Neuronal stem cell (in vitro differentiated cells): ENCODE results near the gene TBL3.

Experiments
- DNase-seq: peaks from one replicate; pipeline ENCODE4 v3.0.0-alpha.2; 2013; ENCODE audit warnings: low spot score
- H2AFZ ChIP-seq: one replicate; pipeline ENCODE4 v1.6.1; 2013; ENCODE audit warnings: mild to moderate bottlenecking, low read length, inconsistent platforms
- H2AK5ac ChIP-seq: 2 replicates; pipeline ENCODE4 v1.6.1; 2013; ENCODE audit warnings: low read depth, mild to moderate bottlenecking, inconsistent platforms, low read length, moderate library complexity, mixed read lengths
- H2BK120ac ChIP-seq: 2 replicates; pipeline ENCODE4 v1.6.1; 2013; ENCODE audit warnings: low read depth, mild to moderate bottlenecking, inconsistent platforms, low read length, moderate library complexity, mixed read lengths
- H2BK12ac ChIP-seq: one replicate; pipeline ENCODE4 v1.6.1; 2013; ENCODE audit warnings: low read length, inconsistent platforms
- H2BK15ac ChIP-seq: 2 replicates; pipeline ENCODE4 v1.6.1; 2013; ENCODE audit warnings: mild to moderate bottlenecking, low read length, inconsistent platforms, mixed read lengths
- H2BK5ac ChIP-seq: one replicate; pipeline ENCODE4 v1.6.1; 2013; ENCODE audit warnings: inconsistent platforms, mild to moderate bottlenecking, low read length, moderate library complexity
- H3K14ac ChIP-seq: one replicate; pipeline ENCODE4 v1.6.1; 2013; ENCODE audit warnings: low read length, inconsistent platforms
- H3K18ac ChIP-seq: 2 replicates; pipeline ENCODE4 v1.6.1; 2013; ENCODE audit warnings: low read length, inconsistent platforms
- H3K23ac ChIP-seq: 2 replicates; pipeline ENCODE4 v1.6.1; 2013; ENCODE audit warnings: low read depth, mild to moderate bottlenecking, mixed read lengths, low read length, inconsistent platforms; ENCODE audit not compliant: poor library complexity
- H3K27ac ChIP-seq: replicated peaks from 3 replicates; pipeline ENCODE4 v1.5.1; 2013; ENCODE audit warnings: low read length, inconsistent platforms
- H3K27me3 ChIP-seq, 3 experiments: 2 replicates each; pipeline ENCODE4 v1.6.1; 2013; ENCODE audit warnings: low read length in 3 of 3, mild to moderate bottlenecking in 2 of 3, inconsistent platforms in 1 of 3, low read depth in 1 of 3, mixed read lengths in 1 of 3, moderate library complexity in 1 of 3; ENCODE audit not compliant: control insufficient read depth in 3 of 3, insufficient read depth in 3 of 3
- H3K36me3 ChIP-seq, 2 donors: replicated peaks in 1 of 2; 2 replicates each; pipeline ENCODE4 v1.6.1; 2013; ENCODE audit warnings: low read length in 2 of 2; ENCODE audit not compliant: control insufficient read depth in 2 of 2, insufficient read depth in 2 of 2
- H3K4ac ChIP-seq: 2 replicates; pipeline ENCODE4 v1.6.1; 2013; ENCODE audit warnings: inconsistent platforms, mild to moderate bottlenecking, low read length, moderate library complexity
- H3K4me1 ChIP-seq, 2 donors: 1 replicate in 1 of 2; 2 replicates in 1 of 2; pipeline ENCODE4 v1.6.1; 2013; ENCODE audit warnings: low read length in 2 of 2, low read depth in 1 of 2; ENCODE audit not compliant: control insufficient read depth in 2 of 2, insufficient read depth in 1 of 2
- H3K4me2 ChIP-seq: one replicate; pipeline ENCODE4 v1.6.1; 2013; ENCODE audit warnings: mild to moderate bottlenecking, low read length, inconsistent platforms; ENCODE audit not compliant: insufficient read depth, poor library complexity, severe bottlenecking
- H3K4me3 ChIP-seq, 2 donors: 2 replicates each; pipeline ENCODE4 v1.5.1; 2013; ENCODE audit warnings: low read length in 2 of 2, mild to moderate bottlenecking in 2 of 2, inconsistent platforms in 1 of 2, moderate library complexity in 1 of 2
- H3K79me1 ChIP-seq: one replicate; pipeline ENCODE4 v1.6.1; 2013; ENCODE audit warnings: low read depth, mild to moderate bottlenecking, inconsistent platforms, low read length, moderate library complexity
- H3K9ac ChIP-seq: one replicate; pipeline ENCODE4 v1.6.1; 2013; ENCODE audit warnings: mild to moderate bottlenecking, low read depth, low read length, inconsistent platforms; ENCODE audit not compliant: poor library complexity
- H3K9me3 ChIP-seq, 2 donors: replicated peaks in 1 of 2; 2 replicates each; pipeline versions ENCODE3 to v1.6.1; 2013; ENCODE audit warnings: low read length in 2 of 2, mild to moderate bottlenecking in 2 of 2, inconsistent platforms in 1 of 2, low read depth in 1 of 2, mixed read lengths in 1 of 2, moderate library complexity in 1 of 2; ENCODE audit not compliant: control insufficient read depth in 2 of 2, insufficient read depth in 1 of 2
- H4K8ac ChIP-seq: one replicate; pipeline ENCODE4 v1.6.1; 2013; ENCODE audit warnings: low read depth, mild to moderate bottlenecking, inconsistent platforms, low read length, moderate library complexity
- H4K91ac ChIP-seq: one replicate; pipeline ENCODE4 v1.6.1; 2013; ENCODE audit warnings: low read length, low read depth, mild to moderate bottlenecking, inconsistent platforms; ENCODE audit not compliant: poor library complexity
- whole genome bisulfite sequencing, 2 donors: extraction: QIAGEN DNeasy Blood & Tissue Kit; methylation state at CpG; one replicate each; pipeline ENCODE4 v1.1.7; 2013; ENCODE audit warnings: missing lambda C conversion rate in 2 of 2, mixed read lengths in 1 of 2; ENCODE audit not compliant: insufficient read length in 2 of 2, insufficient replicate concordance in 1 of 2; ENCODE audit errors: extremely low coverage in 2 of 2; 5-methylcytosine and 5-hydroxymethylcytosine counted together

The TBL3 gene

GRCh38 chr16:2001456-2002355 lies 29.9 kb downstream of the TBL3 start:
- H3K4ac ChIP-seq = no peak overlapping the region
- H3K14ac ChIP-seq = no peak overlapping the region
- peak overlapping the region; percentile 24 for H3K9ac ChIP-seq
- no peak overlapping the region for H3K4me2 ChIP-seq
- H2AK5ac ChIP-seq = no peak overlapping the region
- H3K27ac ChIP-seq = no peak overlapping the region
- H4K8ac ChIP-seq = peak overlapping the region; percentile 92
- H2BK15ac ChIP-seq = no peak overlapping the region
- DNase-seq = no peak
- H2BK5ac ChIP-seq = no peak overlapping the region
- H3K36me3 ChIP-seq = peaks cover 41 to 72% of the 10 kb centered on the region in 2 donors
- H2AFZ ChIP-seq = no peak overlapping the region
- H3K4me1 ChIP-seq = peaks cover 11 to 13% of the 10 kb centered on the region in 2 donors
- H3K79me1 ChIP-seq = peaks cover 34% of the 10 kb centered on the region
- H2BK120ac ChIP-seq = no peak overlapping the region
- no peaks in the 10 kb centered on the region for H3K27me3 ChIP-seq
- no CpG with 5 or more reads among the region's 53 CpGs for WGBS, 2 donors
- peak overlapping the region in 1 of 2 donors; percentile 59 for H3K4me3 ChIP-seq
- no peak overlapping the region for H4K91ac ChIP-seq
- H3K23ac ChIP-seq = peak overlapping the region; percentile 43
- H2BK12ac ChIP-seq = no peak overlapping the region
- no peak overlapping the region for H3K18ac ChIP-seq
- H3K9me3 ChIP-seq = no peaks in the 10 kb centered on the region

GRCh38 chr16:2002406-2003230 lies 30.8 kb downstream of the TBL3 start:
- peak overlapping the region in 1 of 2 donors; percentile 59 for H3K4me3 ChIP-seq
- H4K8ac ChIP-seq = peak overlapping the region; percentile 92
- no peak overlapping the region for H3K14ac ChIP-seq
- no peak overlapping the region for H3K4ac ChIP-seq
- no peak overlapping the region for H2AFZ ChIP-seq
- H3K18ac ChIP-seq = peak overlapping the region; percentile 38
- H3K9ac ChIP-seq = no peak overlapping the region
- peaks cover 43% of the 10 kb centered on the region for H3K79me1 ChIP-seq
- H3K27me3 ChIP-seq = no peaks in the 10 kb centered on the region
- H3K9me3 ChIP-seq = no peaks in the 10 kb centered on the region
- no peak overlapping the region for H2BK5ac ChIP-seq
- DNase-seq = no peak
- H3K4me2 ChIP-seq = no peak overlapping the region
- H2BK12ac ChIP-seq = no peak overlapping the region
- no CpG with 5 or more reads among the region's 47 CpGs for WGBS, 2 donors
- no peak overlapping the region for H4K91ac ChIP-seq
- H2AK5ac ChIP-seq = peak overlapping the region; percentile 35
- peaks cover 39 to 69% of the 10 kb centered on the region in 2 donors for H3K36me3 ChIP-seq
- no peak overlapping the region for H2BK120ac ChIP-seq
- no peak overlapping the region for H3K27ac ChIP-seq
- H2BK15ac ChIP-seq = no peak overlapping the region
- peak overlapping the region; percentile 55 for H3K23ac ChIP-seq
- peaks cover 12 to 16% of the 10 kb centered on the region in 2 donors for H3K4me1 ChIP-seq

- peak overlapping the region; percentile 70 for H3K23ac ChIP-seq
- WGBS, 2 donors = no CpG with 5 or more reads among the region's 8 CpGs
- H3K79me1 ChIP-seq = peaks cover 46% of the 10 kb centered on the region
- no peak overlapping the region for H2AFZ ChIP-seq
- peak overlapping the region; percentile 57 for H3K18ac ChIP-seq
- peak overlapping the region; percentile 0 for H2AK5ac ChIP-seq
- H3K27ac ChIP-seq = peak overlapping the region; percentile 29
- DNase-seq = no peak
- H3K9me3 ChIP-seq = no peaks in the 10 kb centered on the region
- H2BK12ac ChIP-seq = no peak overlapping the region
- peaks cover 17 to 21% of the 10 kb centered on the region in 2 donors for H3K4me1 ChIP-seq
- no peak overlapping the region for H2BK5ac ChIP-seq
- no peak overlapping the region for H3K4me2 ChIP-seq
- no peak overlapping the region for H3K9ac ChIP-seq
- no peak overlapping the region for H3K14ac ChIP-seq
- no peaks in the 10 kb centered on the region for H3K27me3 ChIP-seq
- H2BK120ac ChIP-seq = no peak overlapping the region
- peak overlapping the region in 1 of 2 donors; percentile 8 for H3K4me3 ChIP-seq
- no peak overlapping the region for H4K8ac ChIP-seq
- no peak overlapping the region for H2BK15ac ChIP-seq
- no peak overlapping the region for H4K91ac ChIP-seq
- no peak overlapping the region for H3K4ac ChIP-seq
- H3K36me3 ChIP-seq = peaks cover 39 to 69% of the 10 kb centered on the region in 2 donors
Observed at GRCh38 chr16:2003231-2003826, 31.5 kb downstream of the TBL3 start.
